ENCODE data around the gene INKA1.
A peak's percentile ranks its signal among the peaks of the same experiment; 100 is the strongest.
"Not testable (repeated sequence)": the region's sequence is repeated elsewhere in the genome, so short reads cannot be mapped to it uniquely, and the experiment has no call there.

The INKA1 gene

GRCh38 chr3:49812916-49813496, 9.9 kb downstream of the INKA1 start:
- DNase-seq (ENCODE audit: insufficient read length, low spot score) (no peak), FAIRE-seq (no peak)
- no peak for TF ChIP-seq POLR2A (IDR thresholded peaks at IDR 0.05; ENCODE audit: low read depth, low read length)

- DNase-seq (ENCODE audit: insufficient read length, low spot score) (peak; percentile 73), FAIRE-seq (no peak)
- no peak; the same call in 1 of the 2 replicates for TF ChIP-seq POLR2A (IDR thresholded peaks at IDR 0.05; ENCODE audit: low read depth, low read length)
These were observed 10.6 kb downstream of the INKA1 start, which contains the start of gene UBA7 for GRCh38 chr3:49813497-49814174. Gene UBA7, minus strand, starts transcription at chr3:49813953. Its CDS starts 166 bp downstream, at chr3:49813787.

GRCh38 chr3:49823131-49823530, 20.1 kb downstream of the INKA1 start:
- not testable (repeated sequence) for FAIRE-seq

GRCh38 chr3:49826016-49826415, 23.0 kb downstream of the INKA1 start:
- no peak for FAIRE-seq
- no peak for TF ChIP-seq POLR2A (IDR thresholded peaks at IDR 0.05; ENCODE audit: low read depth, low read length)

More at GRCh38 chr3:49823131-49823530, 20.1 kb downstream of the INKA1 start:
- not testable (repeated sequence) for DNase-seq (ENCODE audit: insufficient read length, low spot score)

GRCh38 chr3:49831341-49831740, 28.3 kb downstream of the INKA1 start:
- TF ChIP-seq POLR2A (IDR thresholded peaks at IDR 0.05; ENCODE audit: low read depth, low read length) = no peak
- DNase-seq (ENCODE audit: insufficient read length, low spot score) (no peak), FAIRE-seq (no peak)

More at GRCh38 chr3:49826016-49826415, 23.0 kb downstream of the INKA1 start:
- DNase-seq (ENCODE audit: insufficient read length, low spot score) = no peak

GRCh38 chr3:49839193-49839809, 36.2 kb downstream of the INKA1 start:
- peak; percentile 57 for DNase-seq (ENCODE audit: insufficient read length, low spot score)
- TF ChIP-seq POLR2A (IDR thresholded peaks at IDR 0.05; ENCODE audit: low read depth, low read length) = no peak
- FAIRE-seq = no peak

- FAIRE-seq = no peak
- TF ChIP-seq POLR2A (IDR thresholded peaks at IDR 0.05; ENCODE audit: low read depth, low read length) = no peak
- no peak for DNase-seq (ENCODE audit: insufficient read length, low spot score)
These were observed 37.3 kb downstream of the INKA1 start for GRCh38 chr3:49840388-49840787.

GRCh38 chr3:49841126-49841696, 38.1 kb downstream of the INKA1 start:
- DNase-seq (ENCODE audit: insufficient read length, low spot score) = no peak
- no peak for TF ChIP-seq POLR2A (IDR thresholded peaks at IDR 0.05; ENCODE audit: low read depth, low read length)
- FAIRE-seq = no peak

GRCh38 chr3:49841806-49842205, 38.7 kb downstream of the INKA1 start:
- no peak for DNase-seq (ENCODE audit: insufficient read length, low spot score)
- TF ChIP-seq POLR2A (IDR thresholded peaks at IDR 0.05; ENCODE audit: low read depth, low read length) = no peak
- FAIRE-seq = no peak

GRCh38 chr3:49842843-49843517, 39.9 kb downstream of the INKA1 start:
- DNase-seq (ENCODE audit: insufficient read length, low spot score) = no peak
- FAIRE-seq = no peak
- no peak for TF ChIP-seq POLR2A (IDR thresholded peaks at IDR 0.05; ENCODE audit: low read depth, low read length)

- FAIRE-seq (no peak), DNase-seq (ENCODE audit: insufficient read length, low spot score) (no peak)
- TF ChIP-seq POLR2A (IDR thresholded peaks at IDR 0.05; ENCODE audit: low read depth, low read length) = no peak
These were observed 41.6 kb downstream of the INKA1 start for GRCh38 chr3:49844464-49845183.

- TF ChIP-seq POLR2A (IDR thresholded peaks at IDR 0.05; ENCODE audit: low read depth, low read length) = no peak
- DNase-seq (ENCODE audit: insufficient read length, low spot score) = no peak
- FAIRE-seq = no peak
These were observed 42.6 kb downstream of the INKA1 start for GRCh38 chr3:49845694-49846093.
